H9 (cell line): ENCODE measurements around the gene JMJD1C. TPM values are rescaled to one million over a fixed set of nuclear protein-coding genes. Genes with fewer than 3 reads are reported as not detected.

Experiments
- DNase-seq: peaks from one replicate; pipeline ENCODE4 v3.0.0-alpha.2; 2017
- H2AFZ ChIP-seq: one replicate; pipeline ENCODE4 v1.6.1; 2013; ENCODE audit warnings: mild to moderate bottlenecking, low read length, control low read depth, moderate library complexity
- H2AK5ac ChIP-seq: 2 replicates; pipeline ENCODE4 v1.6.1; 2013; ENCODE audit warnings: low read length, control low read depth, mixed read lengths; ENCODE audit not compliant: insufficient read length
- H2BK120ac ChIP-seq: one replicate; pipeline ENCODE4 v1.6.1; 2013; ENCODE audit warnings: low read depth, mild to moderate bottlenecking, low read length, control low read depth, inconsistent platforms; ENCODE audit not compliant: poor library complexity, severe bottlenecking
- H2BK12ac ChIP-seq: 2 replicates; pipeline ENCODE4 v1.6.1; 2013; ENCODE audit warnings: low read length, control low read depth, mixed read lengths, low read depth; ENCODE audit not compliant: insufficient read length
- H2BK15ac ChIP-seq: 2 replicates; pipeline ENCODE4 v1.6.1; 2013; ENCODE audit warnings: low read depth, low read length, control low read depth
- H2BK20ac ChIP-seq: one replicate; pipeline ENCODE4 v1.6.1; 2013; ENCODE audit warnings: low read depth, mild to moderate bottlenecking, low read length, control low read depth, inconsistent platforms; ENCODE audit not compliant: poor library complexity, severe bottlenecking
- H2BK5ac ChIP-seq: 2 replicates; pipeline ENCODE4 v1.6.1; 2013; ENCODE audit warnings: low read length, control low read depth, mixed read lengths; ENCODE audit not compliant: insufficient read length
- H3K14ac ChIP-seq: 2 replicates; pipeline ENCODE4 v1.6.1; 2013; ENCODE audit warnings: low read length, control low read depth; ENCODE audit not compliant: insufficient read depth
- H3K18ac ChIP-seq: 2 replicates; pipeline ENCODE4 v1.6.1; 2013; ENCODE audit warnings: low read depth, mild to moderate bottlenecking, mixed read lengths, low read length, control low read depth; ENCODE audit not compliant: insufficient read length
- H3K23ac ChIP-seq: 2 replicates; pipeline ENCODE4 v1.6.1; 2013; ENCODE audit warnings: low read length, control low read depth, mixed read lengths, low read depth; ENCODE audit not compliant: insufficient read length
- H3K23me2 ChIP-seq: 2 replicates; pipeline ENCODE4 v1.6.1; 2013; ENCODE audit warnings: low read depth, mild to moderate bottlenecking, mixed read lengths, low read length, control low read depth; ENCODE audit not compliant: insufficient read length, poor library complexity, severe bottlenecking
- H3K27ac ChIP-seq: 2 replicates; pipeline ENCODE4 v1.5.1; 2013; ENCODE audit warnings: low read length, control low read depth, mixed read lengths, low read depth; ENCODE audit not compliant: insufficient read length
- H3K27me3 ChIP-seq: 2 replicates; pipeline ENCODE4 v1.6.1; 2013; ENCODE audit warnings: low read length, control low read depth, inconsistent platforms; ENCODE audit not compliant: insufficient read depth
- H3K4ac ChIP-seq: 2 replicates; pipeline ENCODE4 v1.6.1; 2013; ENCODE audit warnings: low read depth, mild to moderate bottlenecking, control low read depth, inconsistent platforms, low read length, moderate library complexity
- H3K4me1 ChIP-seq: 2 replicates; pipeline ENCODE4 v1.6.1; 2013; ENCODE audit warnings: low read length, control low read depth, inconsistent platforms; ENCODE audit not compliant: insufficient read depth
- H3K4me2 ChIP-seq: 2 replicates; pipeline ENCODE4 v1.6.1; 2013; ENCODE audit warnings: low read length, control low read depth, mixed read lengths; ENCODE audit not compliant: insufficient read length, insufficient read depth
- H3K56ac ChIP-seq: 2 replicates; pipeline ENCODE4 v1.6.1; 2013; ENCODE audit warnings: low read depth, mild to moderate bottlenecking, mixed read lengths, low read length, control low read depth; ENCODE audit not compliant: insufficient read length
- H3K79me1 ChIP-seq: 2 replicates; pipeline ENCODE4 v1.6.1; 2013; ENCODE audit warnings: low read depth, mild to moderate bottlenecking, moderate library complexity, low read length, control low read depth, inconsistent platforms; ENCODE audit not compliant: insufficient read depth, poor library complexity, severe bottlenecking
- H3K79me2 ChIP-seq: 2 replicates; pipeline ENCODE4 v1.6.1; 2013; ENCODE audit warnings: low read length, control low read depth, inconsistent platforms; ENCODE audit not compliant: insufficient read depth
- H3K9ac ChIP-seq: 2 replicates; pipeline ENCODE4 v1.6.1; 2013; ENCODE audit warnings: low read length, control low read depth, mixed read lengths; ENCODE audit not compliant: insufficient read length; ENCODE audit errors: extremely low read depth
- H3K9me3 ChIP-seq: one replicate; pipeline ENCODE4 v1.6.1; 2013; ENCODE audit warnings: low read depth, low read length, inconsistent platforms; ENCODE audit not compliant: control insufficient read depth
- H3T11ph ChIP-seq: one replicate; pipeline ENCODE4 v1.6.1; 2013; ENCODE audit warnings: mild to moderate bottlenecking, low read length, control low read depth, inconsistent platforms
- H4K20me1 ChIP-seq: one replicate; pipeline ENCODE4 v1.6.1; 2013; ENCODE audit not compliant: control insufficient read depth, insufficient read length, insufficient read depth
- H4K5ac ChIP-seq: 2 replicates; pipeline ENCODE4 v1.6.1; 2013; ENCODE audit warnings: low read depth, mild to moderate bottlenecking, mixed read lengths, low read length, control low read depth; ENCODE audit not compliant: insufficient read length
- H4K8ac ChIP-seq: replicated peaks from 2 replicates; pipeline ENCODE4 v1.6.1; 2013; ENCODE audit warnings: low read length, control low read depth, mixed read lengths, low read depth; ENCODE audit not compliant: insufficient read length
- H4K91ac ChIP-seq: 2 replicates; pipeline ENCODE4 v1.6.1; 2013; ENCODE audit warnings: low read depth, mild to moderate bottlenecking, moderate library complexity, mixed read lengths, low read length, control low read depth; ENCODE audit not compliant: insufficient read length
- H3K27ac Mint-ChIP-seq, 3 experiments: 2 replicates in 2 of 3; 3 replicates in 1 of 3; pipeline ENCODE4 v1.8.0; 2020 to 2021; ENCODE audit warnings: mixed read lengths in 3 of 3, mild to moderate bottlenecking in 1 of 3, moderate library complexity in 1 of 3
- H3K27me3 Mint-ChIP-seq: 2 replicates; pipeline ENCODE4 v1.8.0; 2021; ENCODE audit warnings: low read depth, mild to moderate bottlenecking, moderate library complexity, mixed read lengths
- H3K36me3 Mint-ChIP-seq, 3 experiments: 2 replicates in 2 of 3; 3 replicates in 1 of 3; pipeline ENCODE4 v1.8.0; 2020 to 2021; ENCODE audit warnings: low read depth in 3 of 3, mixed read lengths in 3 of 3; ENCODE audit not compliant: insufficient read depth in 1 of 3
- H3K4me1 Mint-ChIP-seq, 2 experiments: 2 replicates each; pipeline ENCODE4 v1.8.0; 2020; ENCODE audit warnings: mixed read lengths in 2 of 2
- H3K4me3 Mint-ChIP-seq, 2 experiments: 2 replicates in 1 of 2; 3 replicates in 1 of 2; pipeline ENCODE4 v1.8.0; 2020 to 2021; ENCODE audit warnings: mild to moderate bottlenecking in 2 of 2, mixed read lengths in 2 of 2, moderate library complexity in 1 of 2
- H3K9me3 Mint-ChIP-seq, 2 experiments: 2 replicates in 1 of 2; 3 replicates in 1 of 2; pipeline ENCODE4 v1.8.0; 2020; ENCODE audit warnings: mild to moderate bottlenecking in 2 of 2, mixed read lengths in 2 of 2, moderate library complexity in 1 of 2
- CTCF ChIP-seq: fragments of 200-600 bp; sonication (generic); conservative IDR thresholded peaks from 3 replicates; pipeline ENCODE4 v1.8.0; 2021; ENCODE audit warnings: antibody characterized with exemption, mild to moderate bottlenecking
- total RNA-seq: library from RNA; stranded (reverse); gene quantifications from 2 replicates; pipeline ENCODE4 v1.2.1, GENCODE V29; 2021

Gene JMJD1C
- total RNA-seq, 1 experiment from 2014 or later = 200 TPM

- H3K56ac ChIP-seq = no peak overlapping the region
- H3K23ac ChIP-seq = no peak overlapping the region
- H3K9me3 Mint-ChIP-seq = peaks cover 12 to 15% of the 10 kb centered on the region in 2 experiments; a peak in 4 of 5 replicates
- H2BK12ac ChIP-seq = no peak overlapping the region
- no peak overlapping the region for H2BK20ac ChIP-seq
- no peak overlapping the region for H3K18ac ChIP-seq
- H3K4me1 ChIP-seq = no peaks in the 10 kb centered on the region
- no peak overlapping the region for H4K5ac ChIP-seq
- no peak overlapping the region for H3K14ac ChIP-seq
- no peak overlapping the region for H3T11ph ChIP-seq
- H4K91ac ChIP-seq = no peak overlapping the region
- no peak overlapping the region for H2AK5ac ChIP-seq
- no peak overlapping the region for H3K4me2 ChIP-seq
- peaks cover 3% of the 10 kb centered on the region in 2 experiments; a peak in 2 of 4 replicates for H3K4me1 Mint-ChIP-seq
- no peak overlapping the region for H3K27ac ChIP-seq
- H4K8ac ChIP-seq = no peak overlapping the region
- no peaks in the 10 kb centered on the region for H3K9me3 ChIP-seq
- no peak overlapping the region for H2AFZ ChIP-seq
- TF ChIP-seq CTCF = no peak
- no peak overlapping the region for H3K4ac ChIP-seq
- H4K20me1 ChIP-seq = no peaks in the 10 kb centered on the region
- no peak overlapping the region for H2BK5ac ChIP-seq
- H3K27ac Mint-ChIP-seq = no peak overlapping the region
- H3K79me2 ChIP-seq = no peaks in the 10 kb centered on the region
- H3K79me1 ChIP-seq = no peaks in the 10 kb centered on the region
- DNase-seq = no peak
- H3K23me2 ChIP-seq = no peaks in the 10 kb centered on the region
- peaks cover 0 to 13% (median 3%) of the 10 kb centered on the region in 3 experiments; a peak in 5 of 7 replicates for H3K36me3 Mint-ChIP-seq
- H3K27me3 ChIP-seq = no peaks in the 10 kb centered on the region
- H3K27me3 Mint-ChIP-seq = no peaks in the 10 kb centered on the region
- H3K9ac ChIP-seq = no peak overlapping the region
- H2BK15ac ChIP-seq = no peak overlapping the region
- H3K4me3 Mint-ChIP-seq = no peak overlapping the region
- no peak overlapping the region for H2BK120ac ChIP-seq
Observed at GRCh38 chr10:63120554-63120953, 345.2 kb downstream of the JMJD1C start.
